ENCODE measurements around the gene ENOX1.

- no peak for TF ChIP-seq CTCF (IDR thresholded peaks at IDR 0.05; ENCODE audit: borderline replicate concordance, extremely low read depth, low read length, poor library complexity, severe bottlenecking)
- no peak for TF ChIP-seq EZH2 (IDR thresholded peaks at IDR 0.05; ENCODE audit: borderline replicate concordance, low read depth, low read length, severe bottlenecking)
Measured at GRCh38 chr13:43171489-43171888, 615.3 kb downstream of the ENOX1 start.
